Mesendoderm (in vitro differentiated cells): ENCODE results near the gene CNOT1.
"Not testable (repeated sequence)": the region's sequence is repeated elsewhere in the genome, so short reads cannot be mapped to it uniquely, and the experiment has no call there.

ENCODE experiments used
- DNase-seq: peaks from one replicate; pipeline ENCODE4 v3.0.0; 2013
- H2AK5ac ChIP-seq: 2 replicates; pipeline ENCODE4 v1.6.1; 2013; ENCODE audit warnings: low read length, inconsistent platforms
- H2BK120ac ChIP-seq: 2 replicates; pipeline ENCODE4 v1.6.1; 2013; ENCODE audit warnings: low read depth, mild to moderate bottlenecking, low read length, moderate library complexity, mixed read lengths
- H2BK15ac ChIP-seq: replicated peaks from 2 replicates; pipeline ENCODE4 v1.6.1; 2013; ENCODE audit warnings: low read depth, mild to moderate bottlenecking, moderate library complexity
- H2BK5ac ChIP-seq: 2 replicates; pipeline ENCODE4 v1.6.1; 2013; ENCODE audit warnings: low read length, inconsistent platforms
- H3K18ac ChIP-seq: 2 replicates; pipeline ENCODE4 v1.6.1; 2013; ENCODE audit warnings: mild to moderate bottlenecking, low read length, mixed read lengths
- H3K23ac ChIP-seq: one replicate; pipeline ENCODE4 v1.6.1; 2013; ENCODE audit warnings: low read length
- H3K27ac ChIP-seq: 2 replicates; pipeline ENCODE4 v1.5.1; 2013; ENCODE audit warnings: low read depth, mild to moderate bottlenecking, inconsistent platforms, low read length, moderate library complexity
- H3K27me3 ChIP-seq: 2 replicates; pipeline ENCODE4 v1.6.1; 2013; ENCODE audit warnings: low read length, control low read depth, mild to moderate bottlenecking, inconsistent platforms; ENCODE audit not compliant: insufficient read depth, poor library complexity
- H3K36me3 ChIP-seq: 2 replicates; pipeline ENCODE4 v1.6.1; 2013; ENCODE audit warnings: low read length, inconsistent platforms; ENCODE audit not compliant: control insufficient read depth, insufficient read depth
- H3K4ac ChIP-seq: one replicate; pipeline ENCODE4 v1.6.1; 2013; ENCODE audit warnings: low read depth, mild to moderate bottlenecking, low read length, moderate library complexity
- H3K4me1 ChIP-seq: 2 replicates; pipeline ENCODE4 v1.6.1; 2013; ENCODE audit warnings: low read depth, low read length, inconsistent platforms; ENCODE audit not compliant: control insufficient read depth
- H3K4me2 ChIP-seq: 2 replicates; pipeline ENCODE4 v1.6.1; 2013; ENCODE audit warnings: low read length
- H3K4me3 ChIP-seq: 2 replicates; pipeline ENCODE4 v1.5.1; 2013; ENCODE audit warnings: mild to moderate bottlenecking, low read length
- H3K56ac ChIP-seq: one replicate; pipeline ENCODE4 v1.6.1; 2013; ENCODE audit warnings: low read length
- H3K79me1 ChIP-seq: 2 replicates; pipeline ENCODE4 v1.6.1; 2013; ENCODE audit warnings: low read length, inconsistent platforms
- H3K79me2 ChIP-seq: 2 replicates; pipeline ENCODE4 v1.6.1; 2013; ENCODE audit warnings: mild to moderate bottlenecking, low read length; ENCODE audit not compliant: control insufficient read depth, insufficient read depth
- H3K9ac ChIP-seq: 2 replicates; pipeline ENCODE4 v1.6.1; 2013; ENCODE audit warnings: low read length, inconsistent platforms
- H4K5ac ChIP-seq: one replicate; pipeline ENCODE4 v1.6.1; 2013; ENCODE audit warnings: low read length
- H4K8ac ChIP-seq: one replicate; pipeline ENCODE4 v1.6.1; 2013; ENCODE audit warnings: low read depth, mild to moderate bottlenecking, control low read depth, low read length, moderate library complexity
- WGBS: extraction: QIAGEN DNeasy Blood & Tissue Kit; methylation state at CpG from one replicate; pipeline ENCODE4 v1.1.7; 2013; ENCODE audit warnings: low lambda C conversion rate, missing lambda C conversion rate; ENCODE audit not compliant: insufficient coverage; ENCODE audit errors: extremely low coverage; 5-methylcytosine and 5-hydroxymethylcytosine counted together

CNOT1 gene

DNA sequence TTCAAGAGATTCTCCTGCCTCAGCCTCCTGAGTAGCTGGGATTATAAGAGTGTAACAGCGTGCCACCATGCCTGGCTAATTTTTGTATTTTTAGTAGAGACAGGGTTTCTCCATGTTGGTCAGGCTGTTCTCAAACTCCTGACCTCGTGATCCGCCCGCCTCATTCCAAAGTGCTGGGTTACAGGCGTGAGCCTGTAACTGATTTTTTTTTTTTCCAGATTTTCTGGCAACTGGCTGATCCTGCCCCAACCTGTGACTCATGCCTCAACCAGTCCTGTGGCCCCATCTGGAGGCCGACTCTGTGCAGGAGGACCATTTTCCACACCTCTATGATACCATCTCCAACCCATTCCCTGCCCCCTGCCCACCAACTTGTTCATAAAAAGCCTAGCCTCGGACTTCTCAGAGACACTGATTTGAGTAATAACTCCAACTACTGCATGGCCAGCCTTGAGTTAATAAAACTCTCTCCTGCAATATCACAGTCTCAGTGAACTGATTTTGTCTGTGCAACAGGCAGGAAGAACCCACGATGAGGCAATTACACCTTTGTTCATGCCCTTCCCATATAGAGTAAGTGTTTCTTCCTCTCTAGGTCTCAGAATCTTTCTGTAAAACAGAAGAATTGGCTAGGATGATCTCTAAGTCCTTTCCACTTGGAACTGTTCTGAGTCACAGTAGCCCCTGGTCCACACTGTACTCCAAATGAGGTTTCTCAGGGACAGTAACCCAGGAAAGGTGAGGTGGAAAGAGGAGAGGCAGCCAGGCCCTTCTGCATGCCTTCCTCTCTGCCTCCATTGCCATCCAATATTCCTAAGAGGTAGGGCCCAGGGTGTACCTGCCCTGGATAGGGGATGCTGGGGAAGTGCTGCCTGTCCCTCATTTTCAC, 8.8 kb upstream of the CNOT1 start:
- DNase-seq, result peak; percentile 84

DNA sequence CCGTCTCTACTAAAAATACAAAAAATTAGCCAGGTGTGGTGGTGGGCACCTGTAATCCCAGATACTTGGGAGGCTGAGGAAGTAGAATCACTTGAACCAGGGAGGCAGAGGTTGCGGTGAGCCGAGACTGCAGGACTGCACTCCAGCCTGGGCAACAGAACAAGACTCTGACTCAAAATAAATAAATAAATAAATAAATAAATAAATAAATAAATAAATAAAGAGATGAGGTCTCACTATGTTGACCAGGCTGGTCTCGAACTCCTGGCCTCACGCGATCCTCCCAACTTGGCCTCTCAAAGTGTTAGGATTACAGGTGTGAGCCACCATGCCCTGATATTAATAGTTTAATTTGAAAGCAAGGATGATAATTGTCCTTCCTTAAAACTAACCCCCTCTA, 7.4 kb upstream of the CNOT1 start:
- WGBS, result no CpG with 5 or more reads among the region's 6 CpGs
- H4K8ac ChIP-seq, H3K27ac ChIP-seq: not testable (repeated sequence)

More for the DNA sequence above, 8.8 kb upstream of the CNOT1 start:
- H4K8ac ChIP-seq, result no peak overlapping the region
- no peaks in the 10 kb centered on the region for H3K27me3 ChIP-seq
- no peaks in the 10 kb centered on the region for H3K4me1 ChIP-seq
- no peak overlapping the region for H3K9ac ChIP-seq
- H3K79me1 ChIP-seq, result no peaks in the 10 kb centered on the region
- H3K56ac ChIP-seq, result no peak overlapping the region
- H2BK120ac ChIP-seq, result no peak overlapping the region
- H2AK5ac ChIP-seq, result no peak overlapping the region
- H3K4me2 ChIP-seq, result no peak overlapping the region
- no peak overlapping the region for H3K4ac ChIP-seq
- no peak overlapping the region for H3K18ac ChIP-seq
- H2BK15ac ChIP-seq, result no peak overlapping the region
- no peak overlapping the region for H3K23ac ChIP-seq
- no peaks in the 10 kb centered on the region for H3K36me3 ChIP-seq
- no peak overlapping the region for H3K4me3 ChIP-seq
- no peak overlapping the region for H4K5ac ChIP-seq
- no CpG with 5 or more reads among the region's 8 CpGs for WGBS
- H3K27ac ChIP-seq, result no peak overlapping the region
- H2BK5ac ChIP-seq, result no peak overlapping the region
- H3K79me2 ChIP-seq, result no peaks in the 10 kb centered on the region

DNA sequence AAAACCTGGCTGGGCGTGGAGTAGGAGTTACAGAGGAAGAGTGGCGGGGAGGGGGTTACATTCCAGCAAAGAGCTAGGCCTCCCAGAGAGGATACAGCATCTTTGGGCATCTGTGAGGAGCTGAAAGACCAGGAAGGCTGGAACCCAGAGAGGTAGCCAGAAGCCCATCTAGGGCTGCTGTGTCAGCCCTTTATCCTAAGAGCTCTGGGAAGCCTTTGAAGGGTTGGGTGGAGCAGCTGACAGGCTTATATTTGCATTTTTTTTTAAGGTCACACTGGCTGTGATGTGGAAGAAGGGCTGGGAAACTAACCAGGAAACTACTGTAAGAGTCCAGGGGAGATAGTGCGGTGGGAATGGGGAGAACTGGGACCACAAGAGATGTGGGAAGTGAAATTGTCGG, 6.8 kb upstream of the CNOT1 start:
- H4K5ac ChIP-seq, result no peak overlapping the region
- no peak overlapping the region for H3K23ac ChIP-seq
- no peak overlapping the region for H2AK5ac ChIP-seq
- H3K36me3 ChIP-seq, result no peaks in the 10 kb centered on the region
- H4K8ac ChIP-seq, result no peak overlapping the region
- H3K27ac ChIP-seq, result no peak overlapping the region
- H3K18ac ChIP-seq, result no peak overlapping the region
- DNase-seq, result no peak
- H3K56ac ChIP-seq, result no peak overlapping the region
- H3K79me1 ChIP-seq, result no peaks in the 10 kb centered on the region
- H3K4me1 ChIP-seq, result no peaks in the 10 kb centered on the region
- 100% methylated on average over 1 of the region's 4 CpGs for WGBS
- H2BK15ac ChIP-seq, result no peak overlapping the region
- H3K9ac ChIP-seq, result no peak overlapping the region
- H3K27me3 ChIP-seq, result no peaks in the 10 kb centered on the region
- H2BK120ac ChIP-seq, result no peak overlapping the region
- H3K4me3 ChIP-seq, result no peak overlapping the region
- H3K4ac ChIP-seq, result no peak overlapping the region
- H3K79me2 ChIP-seq, result no peaks in the 10 kb centered on the region
- H3K4me2 ChIP-seq, result no peak overlapping the region
- H2BK5ac ChIP-seq, result no peak overlapping the region

More for the DNA sequence above, 7.4 kb upstream of the CNOT1 start:
- not testable (repeated sequence) for H2BK120ac ChIP-seq, H4K5ac ChIP-seq, H3K79me2 ChIP-seq, H3K18ac ChIP-seq, H3K79me1 ChIP-seq, H2AK5ac ChIP-seq, H3K4ac ChIP-seq, H3K9ac ChIP-seq, DNase-seq, H3K4me1 ChIP-seq, H3K4me3 ChIP-seq, H2BK5ac ChIP-seq, H3K23ac ChIP-seq, H3K4me2 ChIP-seq, H2BK15ac ChIP-seq, H3K27me3 ChIP-seq, H3K56ac ChIP-seq, H3K36me3 ChIP-seq

DNA sequence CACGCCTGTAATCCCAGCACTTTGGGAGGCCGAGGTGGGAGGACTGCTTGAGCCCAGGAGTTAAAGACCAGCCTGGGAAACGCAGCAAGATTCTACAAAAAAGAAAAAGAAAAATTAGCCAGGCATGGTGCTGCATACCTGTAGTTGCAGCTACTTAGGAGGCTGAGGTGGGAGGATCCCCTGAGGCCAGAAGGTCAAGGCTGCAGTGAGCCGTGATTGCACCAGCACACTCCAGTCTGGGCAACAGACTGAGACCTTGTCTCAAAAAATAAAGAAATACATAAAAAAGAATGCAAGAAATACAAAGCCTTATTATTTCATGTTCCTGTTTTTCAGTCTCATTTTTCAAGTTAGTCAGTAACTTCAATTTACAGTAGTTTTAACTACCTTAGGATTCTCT, 5.9 kb upstream of the CNOT1 start:
- H3K56ac ChIP-seq, result no peak overlapping the region
- no peaks in the 10 kb centered on the region for H3K36me3 ChIP-seq
- H3K27me3 ChIP-seq, result no peaks in the 10 kb centered on the region
- no peak overlapping the region for H3K4me2 ChIP-seq
- WGBS, result no CpG with 5 or more reads among the region's 4 CpGs
- no peak overlapping the region for H3K23ac ChIP-seq
- no peak overlapping the region for H4K5ac ChIP-seq
- no peak overlapping the region for H3K18ac ChIP-seq
- no peaks in the 10 kb centered on the region for H3K79me2 ChIP-seq
- no peak for DNase-seq
- no peaks in the 10 kb centered on the region for H3K4me1 ChIP-seq
- H2AK5ac ChIP-seq, result no peak overlapping the region
- H3K4me3 ChIP-seq, result no peak overlapping the region
- no peak overlapping the region for H2BK120ac ChIP-seq
- no peak overlapping the region for H2BK5ac ChIP-seq
- H3K4ac ChIP-seq, result no peak overlapping the region
- no peak overlapping the region for H4K8ac ChIP-seq
- H2BK15ac ChIP-seq, result no peak overlapping the region
- no peaks in the 10 kb centered on the region for H3K79me1 ChIP-seq
- H3K27ac ChIP-seq, result no peak overlapping the region
- H3K9ac ChIP-seq, result no peak overlapping the region

GRCh38 chr16:58634265-58634802, 4.7 kb upstream of the CNOT1 start:
- no peaks in the 10 kb centered on the region for H3K4me1 ChIP-seq
- H3K79me1 ChIP-seq, result no peaks in the 10 kb centered on the region
- H3K27me3 ChIP-seq, result no peaks in the 10 kb centered on the region
- peaks cover 3% of the 10 kb centered on the region for H3K79me2 ChIP-seq
- no CpG with 5 or more reads among the region's 3 CpGs for WGBS
- no peak overlapping the region for H2AK5ac ChIP-seq
- no peak for DNase-seq
- no peak overlapping the region for H3K18ac ChIP-seq
- H3K36me3 ChIP-seq, result no peaks in the 10 kb centered on the region
- H3K56ac ChIP-seq, result no peak overlapping the region
- H2BK120ac ChIP-seq, result no peak overlapping the region
- no peak overlapping the region for H3K4me2 ChIP-seq
- H3K4me3 ChIP-seq, result no peak overlapping the region
- H4K5ac ChIP-seq, result no peak overlapping the region
- no peak overlapping the region for H2BK5ac ChIP-seq
- H4K8ac ChIP-seq, result no peak overlapping the region
- no peak overlapping the region for H3K4ac ChIP-seq
- no peak overlapping the region for H2BK15ac ChIP-seq
- no peak overlapping the region for H3K23ac ChIP-seq
- no peak overlapping the region for H3K9ac ChIP-seq
- H3K27ac ChIP-seq, result no peak overlapping the region
